ENCODE results near the gene XYLT2. TPM values are rescaled to one million over a fixed set of nuclear protein-coding genes. Genes with fewer than 3 reads are reported as not detected.

Gene XYLT2
- total RNA-seq, 1 experiment from 2014 or later, result 12.4 TPM

DNA sequence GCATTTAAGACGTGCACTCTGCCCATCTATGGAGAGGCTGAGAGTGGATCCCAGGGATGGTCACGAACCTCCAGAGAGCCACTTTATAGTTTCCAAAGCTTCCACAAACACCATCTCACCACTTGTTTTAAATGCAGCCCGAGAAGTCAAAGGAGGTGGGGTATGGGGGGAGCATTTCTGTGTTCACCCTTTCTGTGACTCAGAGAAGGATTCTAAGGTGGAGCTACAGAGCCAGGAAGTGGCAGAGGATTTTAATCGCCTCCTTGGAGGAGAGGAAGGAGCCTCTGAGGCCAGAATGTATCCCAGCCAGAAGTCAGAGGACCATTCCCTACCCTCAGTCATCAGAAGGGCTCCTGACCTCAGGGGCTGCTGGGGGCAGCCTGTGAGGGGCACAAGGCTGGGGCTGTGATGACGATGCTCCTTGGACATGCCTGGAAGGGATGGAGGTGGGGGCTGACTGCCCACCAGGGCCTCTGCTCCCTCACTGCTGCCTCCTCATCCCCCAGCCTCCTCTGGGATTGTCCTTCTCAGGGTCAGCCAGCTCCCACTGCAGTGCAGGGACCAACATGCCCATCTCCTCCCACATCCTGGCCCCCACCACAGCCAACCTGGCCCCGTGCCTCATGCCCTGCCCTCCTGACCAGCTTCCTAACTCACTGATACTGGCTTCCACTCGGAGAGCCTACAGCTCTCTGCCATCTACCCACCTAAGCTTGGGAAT is 2.8 kb downstream of the XYLT2 start:
- peak; percentile 14 for DNase-seq (ENCODE audit: low read depth)

DNA sequence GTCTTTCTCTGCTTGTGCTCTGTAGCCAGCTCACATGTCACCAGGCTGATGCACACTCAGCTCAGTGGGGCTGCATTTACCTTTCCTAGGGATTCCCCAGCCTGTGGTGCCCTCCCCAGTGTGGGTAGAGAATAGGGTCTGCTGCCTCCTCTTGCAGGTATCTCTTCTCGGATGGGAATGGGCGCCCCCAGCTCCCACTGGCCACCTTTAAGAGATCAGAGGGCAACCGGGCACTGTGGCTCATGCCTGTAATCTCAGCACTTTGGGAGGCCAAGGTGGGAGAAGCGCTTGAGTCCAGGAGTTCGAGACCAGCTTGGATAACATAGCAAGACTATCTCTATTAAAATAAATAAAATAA is 3.3 kb downstream of the XYLT2 start:
- no peak for DNase-seq (ENCODE audit: low read depth)

DNA sequence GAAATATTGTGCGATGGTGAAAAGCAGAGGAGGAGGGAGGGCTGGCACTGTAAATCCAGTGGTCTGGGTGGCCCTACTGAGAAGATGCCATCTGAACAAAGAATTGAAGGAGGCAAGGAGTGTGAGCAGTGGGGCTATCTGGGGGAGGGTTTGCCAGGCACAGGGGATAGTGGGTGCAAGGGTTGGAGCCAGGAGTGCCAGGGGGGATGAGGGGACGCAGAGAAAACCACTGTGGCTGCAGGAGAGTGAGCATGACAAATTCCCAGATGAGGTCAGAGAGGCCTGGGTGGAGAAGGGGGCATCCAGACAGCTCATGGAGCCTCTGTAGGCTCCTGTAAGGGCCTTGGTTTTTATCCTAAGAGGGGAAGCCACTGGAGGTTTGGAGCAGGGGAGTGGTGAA is 4.8 kb downstream of the XYLT2 start:
- no peak for DNase-seq (ENCODE audit: low read depth)

DNA sequence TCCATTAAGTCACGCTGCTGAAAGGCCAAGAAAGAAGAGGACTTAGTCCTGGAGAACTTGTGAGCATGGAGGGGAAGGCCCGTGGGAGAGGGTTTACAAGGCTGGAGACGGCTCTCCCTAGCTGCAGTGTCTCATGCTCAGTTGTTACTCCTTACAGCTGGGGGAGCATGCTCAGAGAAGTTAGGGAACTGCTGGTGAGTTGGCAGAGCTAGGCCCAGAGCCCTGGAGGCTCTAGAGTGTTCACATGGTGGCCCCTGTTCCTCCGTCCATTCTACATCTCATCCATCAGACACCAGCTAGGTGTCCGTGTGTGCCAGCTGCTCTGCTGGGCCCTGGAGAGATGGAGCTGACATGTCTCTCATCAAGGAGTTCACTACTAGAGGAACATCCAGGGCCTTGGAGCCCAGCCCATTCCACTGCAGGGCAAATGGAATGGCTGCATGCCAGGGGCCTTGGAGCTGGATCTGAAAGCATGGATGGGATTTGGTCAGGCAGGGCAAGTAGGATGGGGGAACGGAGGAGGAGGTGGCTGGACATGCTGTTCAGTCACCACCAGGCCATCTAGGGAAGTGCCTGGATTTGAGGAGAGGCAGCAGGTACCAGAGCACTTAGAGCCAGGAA is 6.3 kb downstream of the XYLT2 start:
- DNase-seq (ENCODE audit: low read depth), result peak; percentile 20

DNA sequence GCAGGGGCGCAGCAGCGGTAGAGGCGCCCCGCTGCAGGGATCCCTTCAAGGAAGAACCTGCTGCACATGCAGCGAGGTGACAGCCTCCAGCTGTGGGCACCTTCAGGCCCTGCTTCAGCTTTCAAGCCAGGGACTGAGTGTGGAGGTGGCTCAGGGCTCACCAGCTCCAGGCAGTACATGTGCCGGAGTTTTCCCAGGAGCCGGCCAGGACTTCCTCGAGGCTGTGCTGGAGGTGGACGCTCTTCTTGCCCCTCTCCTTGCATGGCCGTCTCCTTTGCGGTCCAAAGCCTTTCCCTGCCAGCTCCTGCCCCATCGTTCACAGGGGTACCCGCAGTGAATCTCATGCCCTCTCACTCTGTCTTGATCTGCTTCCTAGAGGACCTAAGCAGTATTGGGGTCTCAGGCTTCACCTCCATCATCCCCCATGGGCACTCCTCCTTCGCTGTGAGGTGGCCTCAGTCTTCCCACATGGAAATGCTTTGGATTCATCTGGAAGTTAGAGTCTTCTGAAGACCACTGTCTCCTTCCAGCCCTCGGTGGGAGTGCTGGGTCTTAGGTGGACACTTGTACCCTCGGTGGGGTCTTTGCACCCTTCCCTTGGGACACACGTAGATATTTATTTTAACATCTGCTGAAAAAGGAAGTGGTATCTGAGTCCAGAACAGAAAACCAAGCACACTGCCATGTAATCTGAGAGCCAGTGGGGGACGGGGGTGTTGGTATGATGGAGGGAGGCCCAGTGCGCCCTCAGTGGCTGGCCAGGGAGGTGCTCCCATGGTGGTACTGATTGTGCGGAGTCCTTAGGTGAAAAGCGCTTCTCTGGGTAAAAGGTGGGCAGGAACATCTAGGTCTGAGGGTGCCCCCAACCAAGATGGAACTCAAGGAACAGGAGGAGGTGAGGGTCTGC is 7.0 kb downstream of the XYLT2 start:
- DNase-seq (ENCODE audit: low read depth), result no peak

DNA sequence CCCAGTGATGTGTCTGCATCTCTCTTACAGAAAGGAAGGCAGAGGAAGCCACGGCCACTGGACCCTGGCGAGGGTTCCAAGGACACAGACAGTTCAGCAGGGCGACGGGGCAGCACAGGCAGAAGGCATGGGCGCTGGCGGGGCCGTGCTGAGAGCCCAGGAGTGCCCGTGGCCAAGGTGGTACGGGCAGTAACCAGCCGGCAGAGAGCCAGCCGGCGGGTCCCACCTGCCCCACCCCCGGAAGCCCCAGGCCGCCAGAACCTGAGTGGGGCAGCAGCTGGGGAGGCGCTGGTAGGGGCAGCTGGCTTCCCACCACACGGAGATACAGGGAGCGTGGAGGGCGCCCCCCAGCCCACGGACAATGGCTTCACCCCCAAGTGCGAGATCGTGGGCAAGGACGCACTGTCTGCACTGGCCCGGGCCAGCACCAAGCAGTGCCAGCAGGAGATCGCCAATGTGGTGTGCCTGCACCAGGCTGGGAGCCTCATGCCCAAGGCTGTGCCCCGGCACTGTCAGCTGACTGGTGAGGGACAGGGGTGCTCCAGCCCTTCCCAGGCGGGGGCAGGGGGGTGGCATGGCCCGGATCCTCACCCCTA is 7.8 kb downstream of the XYLT2 start:
- no peak for DNase-seq (ENCODE audit: low read depth)

DNA sequence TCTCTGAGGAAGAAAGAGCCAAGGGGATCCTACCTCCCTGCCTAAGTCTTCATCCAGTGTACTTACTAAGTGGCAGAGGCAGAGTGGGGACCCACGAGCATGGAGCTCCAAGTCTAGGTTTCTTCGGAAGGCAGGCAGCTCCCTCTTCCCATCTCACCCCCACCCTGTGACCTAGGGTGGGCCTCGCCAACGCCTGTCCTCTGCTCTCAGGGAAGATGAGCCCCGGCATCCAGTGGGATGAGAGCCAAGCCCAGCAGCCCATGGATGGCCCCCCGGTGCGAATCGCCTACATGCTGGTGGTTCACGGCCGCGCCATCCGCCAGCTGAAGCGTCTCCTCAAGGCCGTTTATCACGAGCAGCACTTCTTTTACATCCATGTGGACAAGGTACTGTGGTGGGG is 8.3 kb downstream of the XYLT2 start:
- DNase-seq (ENCODE audit: low read depth), result no peak

DNA sequence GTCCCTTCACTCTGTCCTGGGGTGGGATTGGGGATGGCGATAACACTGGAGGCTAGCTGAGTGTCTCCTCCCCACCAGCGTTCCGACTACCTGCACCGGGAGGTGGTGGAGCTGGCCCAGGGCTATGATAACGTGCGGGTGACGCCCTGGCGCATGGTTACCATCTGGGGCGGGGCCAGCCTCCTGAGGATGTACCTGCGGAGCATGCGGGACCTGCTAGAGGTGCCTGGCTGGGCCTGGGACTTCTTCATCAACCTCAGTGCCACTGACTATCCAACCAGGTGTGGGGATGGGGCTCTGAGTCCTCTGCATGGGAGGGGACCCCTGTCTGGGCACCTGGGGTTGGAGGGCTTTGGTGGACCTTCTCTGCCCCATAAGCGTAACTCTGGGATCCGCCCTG is 8.8 kb downstream of the XYLT2 start:
- no peak for DNase-seq (ENCODE audit: low read depth)

DNA sequence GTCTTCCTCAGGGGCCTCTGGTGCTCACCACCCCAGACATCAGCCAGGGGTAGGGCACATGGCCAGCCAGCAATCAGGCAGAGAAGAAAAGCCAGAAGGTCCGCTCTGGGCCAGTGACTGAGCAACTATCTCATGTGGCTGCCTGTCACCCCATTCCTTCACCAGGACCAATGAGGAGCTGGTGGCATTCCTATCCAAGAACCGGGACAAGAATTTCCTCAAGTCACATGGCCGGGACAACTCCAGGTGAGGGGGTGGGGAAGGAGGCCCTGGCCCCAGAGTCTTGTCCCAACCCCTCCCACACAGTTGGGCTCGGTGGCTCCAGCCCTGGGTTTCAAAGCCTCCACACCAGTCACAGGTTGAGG is 9.4 kb downstream of the XYLT2 start:
- no peak for DNase-seq (ENCODE audit: low read depth)

DNA sequence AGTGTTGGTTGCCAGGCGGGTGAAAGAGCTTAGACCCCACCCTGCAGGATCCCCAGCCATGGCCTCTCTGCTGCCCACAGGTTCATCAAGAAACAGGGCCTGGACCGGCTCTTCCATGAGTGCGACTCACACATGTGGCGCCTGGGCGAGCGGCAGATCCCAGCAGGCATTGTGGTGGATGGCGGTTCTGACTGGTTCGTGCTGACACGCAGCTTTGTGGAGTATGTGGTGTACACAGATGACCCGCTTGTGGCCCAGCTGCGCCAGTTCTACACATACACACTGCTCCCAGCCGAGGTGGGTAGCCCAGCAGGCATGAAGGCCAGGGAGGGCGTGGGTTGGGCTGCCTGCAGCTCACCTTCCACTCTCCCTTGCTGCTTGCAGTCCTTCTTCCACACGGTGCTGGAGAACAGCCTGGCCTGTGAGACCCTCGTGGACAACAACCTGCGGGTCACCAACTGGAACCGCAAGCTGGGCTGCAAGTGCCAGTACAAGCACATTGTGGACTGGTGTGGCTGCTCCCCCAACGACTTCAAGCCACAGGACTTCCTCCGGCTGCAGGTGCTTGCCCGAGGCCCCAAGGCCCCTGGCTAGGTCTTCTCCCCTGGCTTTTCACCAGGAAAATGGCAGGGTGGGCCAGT is 9.9 kb downstream of the XYLT2 start:
- no peak for DNase-seq (ENCODE audit: low read depth)

DNA sequence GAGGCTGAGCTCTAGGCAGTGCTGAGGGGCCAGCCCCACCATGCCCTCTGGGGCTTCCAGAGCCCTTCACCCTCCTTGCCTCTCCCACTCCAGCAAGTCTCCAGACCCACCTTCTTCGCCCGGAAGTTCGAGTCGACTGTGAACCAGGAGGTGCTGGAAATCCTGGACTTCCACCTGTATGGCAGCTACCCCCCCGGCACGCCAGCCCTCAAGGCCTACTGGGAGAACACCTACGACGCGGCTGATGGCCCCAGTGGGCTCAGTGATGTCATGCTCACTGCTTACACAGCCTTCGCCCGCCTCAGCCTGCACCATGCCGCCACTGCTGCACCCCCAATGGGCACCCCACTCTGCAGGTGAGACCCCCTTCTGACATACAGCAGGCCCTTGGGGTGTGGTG is 10.5 kb downstream of the XYLT2 start:
- no peak for DNase-seq (ENCODE audit: low read depth)

DNA sequence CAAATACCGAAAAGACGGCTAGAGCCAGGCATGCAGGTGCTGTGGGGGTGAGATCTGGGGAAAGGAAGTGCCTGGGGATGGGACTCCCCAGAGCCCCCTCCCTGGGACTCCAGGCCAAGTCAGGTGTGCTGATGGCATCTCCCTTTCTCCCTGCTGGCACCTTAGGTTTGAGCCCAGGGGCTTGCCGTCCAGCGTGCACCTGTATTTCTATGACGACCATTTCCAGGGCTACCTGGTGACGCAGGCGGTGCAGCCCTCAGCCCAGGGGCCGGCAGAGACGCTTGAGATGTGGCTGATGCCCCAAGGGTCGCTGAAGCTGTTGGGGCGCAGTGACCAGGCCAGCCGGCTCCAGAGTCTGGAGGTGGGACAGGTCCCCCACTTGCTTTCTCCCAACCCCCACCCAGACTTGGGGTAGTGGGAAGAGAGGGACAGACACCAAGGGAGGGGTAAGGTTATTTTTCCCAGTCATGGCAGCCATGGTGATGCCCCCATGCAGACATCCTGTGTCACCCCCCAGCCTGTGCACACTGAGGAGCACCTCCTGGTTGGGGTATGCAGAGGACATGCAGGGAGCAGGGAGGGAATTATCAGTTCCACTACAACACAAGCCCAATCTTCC is 11.1 kb downstream of the XYLT2 start:
- no peak for DNase-seq (ENCODE audit: low read depth)

DNA sequence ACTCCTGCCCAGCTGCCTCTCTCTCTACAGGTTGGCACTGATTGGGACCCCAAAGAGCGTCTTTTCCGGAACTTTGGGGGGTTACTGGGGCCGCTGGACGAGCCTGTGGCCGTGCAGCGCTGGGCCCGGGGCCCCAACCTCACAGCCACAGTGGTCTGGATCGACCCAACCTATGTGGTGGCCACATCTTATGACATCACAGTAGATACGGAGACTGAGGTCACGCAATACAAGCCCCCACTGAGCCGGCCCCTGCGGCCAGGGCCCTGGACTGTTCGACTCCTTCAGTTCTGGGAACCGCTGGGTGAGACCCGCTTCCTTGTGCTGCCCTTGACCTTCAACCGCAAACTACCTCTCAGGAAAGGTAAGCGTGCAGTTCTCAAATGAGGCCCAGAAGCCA is 12.3 kb downstream of the XYLT2 start:
- no peak for DNase-seq (ENCODE audit: low read depth)

DNA sequence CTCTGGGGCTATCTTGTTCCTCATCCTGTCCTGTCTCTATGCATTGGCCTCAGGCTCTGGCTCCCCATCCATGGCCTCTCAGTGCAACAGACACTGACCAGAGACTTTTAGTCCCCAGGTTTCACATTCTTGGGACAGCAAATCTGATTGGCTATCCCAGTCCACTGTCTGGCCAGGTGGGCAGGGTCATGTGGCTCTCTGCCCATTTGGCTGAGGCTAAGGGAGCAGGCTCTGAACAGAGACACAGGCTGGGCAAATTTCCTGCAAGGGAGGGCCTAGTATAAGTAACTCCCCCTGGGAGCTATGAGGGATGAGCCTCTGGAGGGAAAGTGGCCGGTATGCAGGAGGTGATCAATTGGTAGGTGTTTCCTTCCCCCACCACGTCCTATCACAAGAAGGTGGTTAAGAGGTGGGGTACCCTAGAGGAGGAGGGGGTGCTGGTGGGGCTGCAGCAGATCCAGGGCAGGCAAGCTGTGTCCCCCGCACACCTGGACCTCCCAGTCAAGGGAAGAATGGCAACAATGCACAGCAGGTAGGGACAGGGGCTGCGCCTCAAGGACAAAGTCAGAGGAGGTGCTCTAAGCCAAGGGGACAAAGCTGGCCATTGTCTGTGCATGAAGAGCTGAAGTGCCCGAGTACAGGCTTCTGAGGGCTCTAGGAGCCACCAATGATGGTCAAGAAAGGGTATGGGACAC is 13.2 kb downstream of the XYLT2 start:
- no peak for DNase-seq (ENCODE audit: low read depth)

DNA sequence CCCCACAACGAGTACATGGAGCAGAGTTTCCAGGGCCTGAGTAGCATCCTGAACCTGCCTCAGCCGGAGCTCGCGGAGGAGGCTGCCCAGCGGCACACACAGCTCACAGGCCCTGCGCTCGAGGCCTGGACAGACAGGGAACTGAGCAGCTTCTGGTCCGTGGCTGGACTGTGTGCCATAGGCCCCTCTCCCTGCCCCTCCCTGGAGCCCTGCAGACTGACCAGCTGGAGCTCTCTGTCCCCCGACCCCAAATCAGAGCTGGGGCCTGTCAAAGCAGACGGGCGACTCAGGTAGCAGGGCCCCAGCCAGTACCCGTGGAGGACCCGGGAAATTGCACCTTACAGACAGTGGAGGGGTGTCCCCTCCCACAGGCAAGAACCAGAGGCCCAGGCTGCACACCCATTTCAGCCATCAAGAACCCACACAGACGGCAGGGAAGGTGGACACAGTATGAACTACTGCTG is 14.1 kb downstream of the XYLT2 start:
- no peak for DNase-seq (ENCODE audit: low read depth)

DNA sequence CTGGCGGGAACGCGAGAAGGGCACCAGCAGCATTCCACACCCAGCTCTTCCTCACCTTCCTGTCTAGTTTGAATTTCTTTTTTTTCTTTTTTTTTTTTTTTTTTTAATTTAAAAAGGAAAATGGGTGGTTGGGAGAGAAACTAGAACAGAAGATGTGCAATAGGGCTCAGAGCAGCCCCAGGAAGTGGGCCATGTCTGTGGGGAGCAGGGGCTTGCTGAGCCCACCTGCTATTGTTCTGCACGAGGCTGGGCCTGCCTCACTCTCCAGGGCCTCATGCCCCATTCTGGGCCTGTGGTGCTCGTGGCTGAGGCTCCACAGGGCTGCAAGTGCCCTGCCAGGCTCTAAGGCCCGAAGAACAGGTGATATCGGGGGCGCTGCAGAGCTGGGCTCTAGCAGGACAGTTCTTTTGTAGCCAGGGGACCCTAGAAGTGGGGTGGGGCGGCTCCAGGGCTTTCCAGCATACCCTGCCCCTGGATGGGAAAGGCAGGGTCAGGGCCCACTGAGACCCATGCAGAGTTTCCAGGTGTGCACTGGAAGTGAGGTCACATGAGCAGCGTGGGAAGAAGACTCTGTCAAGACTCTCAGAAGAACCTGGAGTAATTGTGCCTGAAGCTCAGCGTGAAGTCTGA is 14.7 kb downstream of the XYLT2 start:
- DNase-seq (ENCODE audit: low read depth), result no peak

DNA sequence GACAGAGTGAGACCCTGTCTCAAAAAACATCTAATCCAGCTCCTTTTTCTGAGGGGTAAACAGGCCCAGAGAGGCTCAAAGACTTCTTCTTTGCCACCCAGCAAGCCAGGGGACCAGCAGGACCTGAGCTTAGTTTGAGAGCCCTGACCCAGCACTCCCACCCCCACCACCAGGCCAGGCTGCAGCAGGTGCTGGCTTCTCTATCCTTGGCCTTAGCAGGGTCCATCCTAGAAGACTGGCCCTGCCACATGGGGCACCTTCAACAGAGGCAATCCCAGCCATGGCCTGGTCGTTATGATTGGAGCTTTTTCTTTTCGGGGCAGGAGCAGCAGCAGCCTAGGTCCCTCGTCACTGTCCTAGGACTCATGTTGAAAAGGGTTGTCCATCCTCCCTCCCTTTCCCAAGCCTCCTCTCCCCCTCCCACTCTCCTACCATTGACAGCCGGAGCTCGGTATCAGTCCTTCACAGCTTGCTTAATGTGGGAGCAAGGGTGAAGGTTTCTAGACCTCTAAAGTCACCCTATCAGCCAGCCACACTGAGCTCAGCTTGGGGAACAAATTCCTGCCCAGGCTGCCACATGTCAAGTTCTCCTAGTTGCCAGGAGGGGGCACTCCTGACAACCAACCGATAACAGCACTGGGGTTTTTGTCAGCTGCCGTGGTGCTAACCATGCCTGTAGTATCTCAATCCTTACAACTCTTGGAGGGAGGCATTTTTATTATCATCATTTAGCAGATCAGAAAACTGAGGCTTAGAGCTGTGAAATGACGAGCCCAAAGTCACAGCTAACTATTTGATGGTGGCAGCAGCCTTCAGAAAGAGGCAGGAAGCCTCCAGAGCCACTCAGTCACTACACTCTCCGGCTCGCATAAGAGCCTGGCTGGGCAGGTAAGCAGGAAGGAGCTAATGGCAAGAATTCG is 15.9 kb downstream of the XYLT2 start:
- DNase-seq (ENCODE audit: low read depth), result peak; percentile 53

DNA sequence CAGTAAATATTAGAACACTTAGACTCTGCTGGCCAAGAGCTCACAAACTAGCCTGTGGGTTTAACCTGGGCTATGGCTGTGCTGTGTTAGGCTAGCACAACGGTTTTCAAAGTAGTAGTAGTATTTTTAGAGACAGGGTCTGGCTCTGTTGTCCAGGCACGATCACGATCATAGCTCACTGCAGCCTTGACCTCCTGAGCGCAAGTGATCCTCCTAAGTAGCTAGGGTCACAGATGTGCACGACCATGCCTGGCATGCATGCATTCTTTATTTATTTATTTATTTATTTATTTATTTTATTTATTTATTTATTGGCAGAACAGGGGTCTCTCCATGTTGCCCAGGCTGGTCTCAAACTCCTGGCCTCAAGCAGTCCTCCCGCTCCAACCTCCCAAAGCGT is 16.7 kb downstream of the XYLT2 start:
- no peak for DNase-seq (ENCODE audit: low read depth)

All from RPMI7951 (cell line).